Measurements from ENCODE around the gene MEIKIN.

DNA sequence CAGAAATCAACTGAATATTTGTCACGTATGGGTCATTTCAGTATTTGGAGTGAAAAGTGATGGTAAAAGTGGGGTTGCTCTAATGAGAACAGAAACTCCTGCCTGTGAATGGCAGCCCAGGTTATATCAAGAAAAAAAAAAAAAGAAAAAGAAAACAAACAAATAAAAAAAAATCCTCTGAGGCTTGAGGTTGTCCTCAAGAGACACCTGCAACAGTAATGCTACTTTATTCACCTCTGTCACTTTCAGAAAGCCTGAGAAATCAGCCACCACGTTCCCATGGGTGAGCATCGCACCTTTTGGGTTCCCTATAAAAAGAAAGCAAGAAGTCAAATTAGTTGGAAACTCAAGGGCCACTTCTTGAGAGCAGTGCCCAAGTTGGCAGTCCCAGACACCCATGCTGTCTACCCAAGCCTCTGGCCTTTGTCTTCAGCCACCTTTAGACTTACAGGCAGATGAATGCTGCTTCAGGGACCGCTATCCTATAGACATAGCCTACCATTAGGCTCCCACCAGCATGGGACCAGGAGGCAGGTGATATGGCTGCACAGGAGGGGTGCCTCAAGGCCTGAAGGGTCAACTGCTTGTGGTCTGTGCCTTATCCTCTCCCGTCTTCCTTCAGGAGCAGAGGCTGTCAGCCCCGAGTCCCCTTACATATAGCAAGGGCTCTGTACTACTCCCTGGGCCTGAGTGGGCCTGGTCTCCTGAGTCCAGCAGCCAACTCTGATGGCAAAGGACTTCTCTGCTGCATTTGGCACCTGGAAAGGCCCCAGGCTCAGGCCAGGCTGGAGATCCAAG, 31.1 kb upstream of the MEIKIN start:
- no peak for TF ChIP-seq REST (IDR thresholded peaks at IDR 0.05; ENCODE audit: unreplicated experiment)
- TF ChIP-seq CTCF (conservative IDR thresholded peaks at IDR 0.05; ENCODE audit: low read depth in 2 of 2) = no peak
- no peak for TF ChIP-seq EZH2 (IDR thresholded peaks at IDR 0.05; ENCODE audit: low read depth, unreplicated experiment)
- no peak for TF ChIP-seq EZH2phosphoT487 (IDR thresholded peaks at IDR 0.05; ENCODE audit: unreplicated experiment)
- TF ChIP-seq CREB1 (CRISPR knock-in tag; IDR thresholded peaks at IDR 0.05; ENCODE audit: low read depth) = no peak
- TF ChIP-seq POLR2AphosphoS5 (IDR thresholded peaks at IDR 0.05; ENCODE audit: low read depth) = no peak
- no peak for TF ChIP-seq ZNF114 (CRISPR knock-in tag; IDR thresholded peaks at IDR 0.05)
- no peak for TF ChIP-seq STAT1 (IDR thresholded peaks at IDR 0.05; ENCODE audit: unreplicated experiment)
